Fibroblast of lung (primary cell): Measurements from ENCODE around the gene MYO10. TPM values are rescaled to one million over a fixed set of nuclear protein-coding genes. Genes with fewer than 3 reads are reported as not detected.

Source experiments
- DNase-seq, 2 donors: peaks; one replicate each; pipeline versions ENCODE4 v3.0.0 to v3.0.0-alpha.2; 2010; ENCODE audit warnings: low read depth in 2 of 2
- H2AFZ ChIP-seq: 2 replicates; pipeline ENCODE4 v1.5.1; 2012; ENCODE audit warnings: low read length, control low read depth, inconsistent platforms
- H3K27ac ChIP-seq: 2 replicates; pipeline ENCODE4 v1.5.1; 2011; ENCODE audit warnings: low read length, control low read depth; ENCODE audit not compliant: insufficient read depth
- H3K27me3 ChIP-seq: 2 replicates; pipeline ENCODE4 v1.5.1; 2011; ENCODE audit warnings: mild to moderate bottlenecking, low read length; ENCODE audit not compliant: control insufficient read depth, insufficient read depth
- H3K36me3 ChIP-seq: 2 replicates; pipeline ENCODE4 v1.5.1; 2011; ENCODE audit warnings: low read length; ENCODE audit not compliant: control insufficient read depth, insufficient read depth
- H3K4me1 ChIP-seq: 2 replicates; pipeline ENCODE4 v1.5.1; 2011; ENCODE audit warnings: low read length; ENCODE audit not compliant: control insufficient read depth, insufficient read depth; ENCODE audit errors: extremely low read depth
- H3K4me2 ChIP-seq: 2 replicates; pipeline ENCODE4 v1.5.1; 2011; ENCODE audit warnings: low read length, control low read depth; ENCODE audit not compliant: insufficient read depth; ENCODE audit errors: extremely low read depth
- H3K4me3 ChIP-seq, 4 experiments: fragments of 200-600 bp in 1 of 4; sonication (generic) in 1 of 4; replicated peaks in 1 of 4; 2 replicates each; pipeline ENCODE4 v1.5.1; 2011 to 2016; ENCODE audit warnings: low read length in 4 of 4, low read depth in 3 of 4, mild to moderate bottlenecking in 3 of 4, control low read depth in 2 of 4, inconsistent platforms in 1 of 4, mixed read lengths in 1 of 4; ENCODE audit not compliant: insufficient read depth in 1 of 4; ENCODE audit errors: control extremely low read depth in 1 of 4
- H3K79me2 ChIP-seq: 2 replicates; pipeline ENCODE4 v1.5.1; 2012; ENCODE audit warnings: mild to moderate bottlenecking, low read length, inconsistent platforms; ENCODE audit not compliant: control insufficient read depth, insufficient read depth
- H3K9ac ChIP-seq: 2 replicates; pipeline ENCODE4 v1.5.1; 2011; ENCODE audit warnings: mild to moderate bottlenecking, low read length, control low read depth; ENCODE audit not compliant: insufficient read depth
- H3K9me3 ChIP-seq: 2 replicates; pipeline ENCODE4 v1.5.1; 2012; ENCODE audit warnings: low read depth, low read length; ENCODE audit not compliant: control insufficient read depth, insufficient read depth
- H4K20me1 ChIP-seq: 2 replicates; pipeline ENCODE4 v1.5.1; 2011; ENCODE audit warnings: low read length; ENCODE audit not compliant: control insufficient read depth, insufficient read depth; ENCODE audit errors: extremely low read depth
- EZH2 ChIP-seq: IDR thresholded peaks from 2 replicates; pipeline ENCODE4 v1.5.1; 2012; ENCODE audit warnings: low read length, control low read depth, mild to moderate bottlenecking; ENCODE audit errors: missing control alignments
- polyA plus RNA-seq, 2 donors: library from polyadenylated mRNA; depleted of rRNA in 1 of 2; stranded (reverse) in 1 of 2; unstranded in 1 of 2; fragments of >200 nt; gene quantifications; 2 replicates each; pipeline ENCODE4 v1.2.1, GENCODE V29; 2011 to 2012; ENCODE audit warnings: missing spikeins in 1 of 2
- total RNA-seq: library from RNA; depleted of rRNA; stranded (reverse); fragments of >200 nt; gene quantifications from 2 replicates; pipeline ENCODE4 v1.2.1, GENCODE V29; 2014
- TF ChIP-seq, protein P1 (sequence below), 2 donors: IDR thresholded peaks in 1 of 2; conservative IDR thresholded peaks in 1 of 2; 1 replicate in 1 of 2; 2 replicates in 1 of 2; pipeline ENCODE4 v1.5.1; 2011 to 2012; ENCODE audit warnings: low read length in 2 of 2, control low read depth in 1 of 2, inconsistent platforms in 1 of 2, low read depth in 1 of 2, mild to moderate bottlenecking in 1 of 2

Gene MYO10
- total and polyA plus RNA-seq, 2 donors (not counting 1 experiment from before 2014, with no cell fraction given) = 16.6 to 82.2 TPM

DNA sequence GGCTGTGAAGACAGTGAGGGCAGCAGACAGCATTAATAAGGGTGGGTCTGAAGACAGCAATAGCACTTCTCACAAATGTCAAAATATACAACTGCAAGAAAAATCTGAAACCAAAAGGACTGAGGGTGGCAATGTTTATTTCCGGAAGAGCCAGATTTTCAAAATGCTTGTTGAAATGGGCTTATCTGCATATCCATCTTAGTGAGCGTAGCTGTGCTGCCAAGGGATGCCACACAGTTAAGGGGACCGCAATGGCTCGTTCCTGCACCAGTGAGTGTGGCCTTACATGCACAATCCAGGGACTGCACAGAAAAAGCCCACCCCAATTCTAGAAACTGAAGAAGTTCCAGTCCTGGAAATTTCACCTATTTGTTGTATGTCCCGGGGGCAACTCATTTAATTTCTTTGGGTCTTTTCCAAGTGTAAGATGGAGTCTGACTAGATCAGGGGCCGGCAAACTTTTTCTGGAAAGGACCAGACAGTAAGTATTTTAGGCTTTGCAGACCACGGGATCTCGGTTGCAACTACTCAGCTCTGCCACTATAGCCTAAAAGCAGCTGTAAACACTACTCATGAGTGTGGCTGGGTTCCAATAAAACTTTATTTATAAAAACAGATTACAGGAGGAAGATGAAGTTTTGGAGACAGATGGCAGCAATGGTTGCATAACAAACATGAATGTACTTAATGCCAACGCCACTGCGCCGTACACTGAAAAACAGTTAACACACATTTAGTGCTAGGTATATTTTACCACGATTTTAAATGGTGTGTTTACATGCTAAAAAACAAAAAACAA is 154.1 kb downstream of the MYO10 start:
- Histone ChIP-seq H3K27ac (no peak overlapping the region), H3K9ac (no peak overlapping the region), H3K27me3 (no peaks in the 10 kb centered on the region), H3K9me3 (no peaks in the 10 kb centered on the region), H3K4me2 (no peak overlapping the region), H3K79me2 (peaks cover 32% of the 10 kb centered on the region), H4K20me1 (no peaks in the 10 kb centered on the region), H2AFZ (no peak overlapping the region), H3K4me1 (peaks cover 2% of the 10 kb centered on the region), H3K4me3 (no peak overlapping the region), H3K36me3 (peaks cover 5% of the 10 kb centered on the region)
- DNase-seq = no peak
- TF ChIP-seq EZH2 = no peak
- TF ChIP-seq, protein P1, sequence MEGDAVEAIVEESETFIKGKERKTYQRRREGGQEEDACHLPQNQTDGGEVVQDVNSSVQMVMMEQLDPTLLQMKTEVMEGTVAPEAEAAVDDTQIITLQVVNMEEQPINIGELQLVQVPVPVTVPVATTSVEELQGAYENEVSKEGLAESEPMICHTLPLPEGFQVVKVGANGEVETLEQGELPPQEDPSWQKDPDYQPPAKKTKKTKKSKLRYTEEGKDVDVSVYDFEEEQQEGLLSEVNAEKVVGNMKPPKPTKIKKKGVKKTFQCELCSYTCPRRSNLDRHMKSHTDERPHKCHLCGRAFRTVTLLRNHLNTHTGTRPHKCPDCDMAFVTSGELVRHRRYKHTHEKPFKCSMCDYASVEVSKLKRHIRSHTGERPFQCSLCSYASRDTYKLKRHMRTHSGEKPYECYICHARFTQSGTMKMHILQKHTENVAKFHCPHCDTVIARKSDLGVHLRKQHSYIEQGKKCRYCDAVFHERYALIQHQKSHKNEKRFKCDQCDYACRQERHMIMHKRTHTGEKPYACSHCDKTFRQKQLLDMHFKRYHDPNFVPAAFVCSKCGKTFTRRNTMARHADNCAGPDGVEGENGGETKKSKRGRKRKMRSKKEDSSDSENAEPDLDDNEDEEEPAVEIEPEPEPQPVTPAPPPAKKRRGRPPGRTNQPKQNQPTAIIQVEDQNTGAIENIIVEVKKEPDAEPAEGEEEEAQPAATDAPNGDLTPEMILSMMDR (conservative IDR thresholded peaks at IDR 0.05 in 1 of 2, IDR thresholded peaks at IDR 0.05 in 1 of 2; ENCODE audit: low read depth in 1 of 2, low read length in 2 of 2) = no peak

DNA sequence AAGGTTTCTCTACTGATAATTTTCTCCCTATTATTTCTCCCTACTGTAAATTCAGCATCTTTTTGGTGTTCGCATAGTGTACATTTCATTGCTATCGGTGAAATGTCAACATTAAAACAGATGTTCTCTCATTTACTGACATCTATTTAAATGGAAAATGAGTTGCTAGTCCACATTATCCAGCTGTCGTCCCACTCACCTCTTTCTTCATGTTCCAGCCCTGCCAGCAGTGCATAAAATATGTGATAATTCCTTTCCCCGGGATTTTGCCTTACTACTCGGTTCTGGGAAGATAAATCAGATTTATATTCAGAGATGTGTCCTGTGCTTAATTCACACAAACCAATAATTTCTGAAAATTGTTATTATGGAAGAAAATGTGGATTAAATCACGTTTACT is 155.8 kb downstream of the MYO10 start:
- no peaks in the 10 kb centered on the region for H3K27me3 ChIP-seq
- H3K4me2 ChIP-seq = no peak overlapping the region
- no peak overlapping the region for H2AFZ ChIP-seq
- no peak for TF ChIP-seq EZH2
- TF ChIP-seq, protein P1 (conservative IDR thresholded peaks at IDR 0.05 in 1 of 2, IDR thresholded peaks at IDR 0.05 in 1 of 2; ENCODE audit: low read depth in 1 of 2, low read length in 2 of 2) = no peak
- no peak overlapping the region for H3K9ac ChIP-seq
- no peaks in the 10 kb centered on the region for H3K9me3 ChIP-seq
- peaks cover 2% of the 10 kb centered on the region for H3K4me1 ChIP-seq
- peak in 1 of 2 donors; percentile 62 for DNase-seq
- no peaks in the 10 kb centered on the region for H4K20me1 ChIP-seq
- peaks cover 23% of the 10 kb centered on the region for H3K79me2 ChIP-seq
- no peak overlapping the region for H3K27ac ChIP-seq
- H3K36me3 ChIP-seq = peaks cover 5% of the 10 kb centered on the region
- no peak overlapping the region for H3K4me3 ChIP-seq

- Histone ChIP-seq H3K36me3 (peaks cover 4% of the 10 kb centered on the region), H3K9me3 (no peaks in the 10 kb centered on the region), H3K27ac (no peak overlapping the region), H3K9ac (no peak overlapping the region), H3K4me3 (no peak overlapping the region), H4K20me1 (no peaks in the 10 kb centered on the region), H3K27me3 (no peaks in the 10 kb centered on the region), H3K4me1 (peaks cover 2% of the 10 kb centered on the region), H2AFZ (no peak overlapping the region), H3K4me2 (no peak overlapping the region), H3K79me2 (peaks cover 2% of the 10 kb centered on the region)
- TF ChIP-seq EZH2 = no peak
- TF ChIP-seq, protein P1 (conservative IDR thresholded peaks at IDR 0.05 in 1 of 2, IDR thresholded peaks at IDR 0.05 in 1 of 2; ENCODE audit: low read depth in 1 of 2, low read length in 2 of 2) = no peak
- DNase-seq = no peak
Measured at GRCh38 chr5:16777432-16777831, 158.7 kb downstream of the MYO10 start.
